ENCODE data around the gene SETD2. TPM values are rescaled to one million over a fixed set of nuclear protein-coding genes. Genes with fewer than 3 reads are reported as not detected.

Gene SETD2
- total RNA-seq, 4 donors from 2014 or later = 58.5 to 81.7 (median 65.9) TPM

DNA sequence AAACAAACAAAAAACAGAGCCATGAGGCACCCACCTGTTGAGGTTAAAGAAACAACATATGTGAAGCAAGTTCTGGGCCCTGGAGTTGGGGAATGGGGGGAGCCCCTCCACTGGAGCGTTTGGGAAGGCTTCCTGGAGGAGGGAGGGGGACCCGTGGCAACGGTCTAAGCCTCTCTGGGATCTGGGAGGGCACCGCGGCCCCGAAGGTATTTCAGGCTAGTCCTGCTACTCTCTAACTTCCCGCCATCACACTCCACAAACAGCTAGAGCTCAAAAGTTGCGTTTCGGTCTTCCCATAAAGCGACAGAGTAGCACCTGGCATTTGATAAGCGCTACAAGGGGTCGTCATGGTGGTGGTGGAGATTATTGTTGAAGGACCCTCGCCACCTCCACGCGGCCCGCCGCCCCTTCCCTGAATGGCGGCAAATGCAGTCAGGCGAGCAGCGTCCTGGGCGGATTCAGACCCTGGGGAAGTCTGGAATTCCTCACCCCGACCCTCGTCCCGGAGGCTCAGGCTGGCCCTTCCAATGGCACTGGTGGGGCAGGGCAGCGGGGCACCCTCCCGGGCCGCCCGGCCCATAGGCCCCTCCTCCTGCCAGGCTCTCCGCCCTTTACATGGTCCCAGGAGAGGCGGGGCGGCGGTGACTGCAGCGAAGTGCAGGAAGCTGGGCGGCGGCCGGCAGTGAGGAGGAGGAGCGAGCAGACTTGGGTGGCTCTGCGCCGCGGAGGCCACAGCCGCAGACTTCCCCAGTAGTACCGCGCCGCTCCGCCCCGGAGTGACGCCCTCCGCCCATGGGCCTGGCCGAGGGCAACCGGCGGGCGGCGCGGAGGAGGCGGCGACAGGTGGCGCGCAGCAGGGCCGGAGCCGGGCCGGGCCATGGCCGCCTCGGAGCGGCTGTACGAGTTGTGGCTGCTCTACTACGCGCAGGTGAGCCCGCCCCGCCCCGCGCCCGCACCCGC, 184.6 kb downstream of the SETD2 start, which contains the start of gene NBEAL2:
Gene NBEAL2, plus strand, starts transcription at position 682 of the 960 bp plus-strand sequence. Its CDS starts 196 bp downstream, at position 878.
- TF ChIP-seq, protein P1, sequence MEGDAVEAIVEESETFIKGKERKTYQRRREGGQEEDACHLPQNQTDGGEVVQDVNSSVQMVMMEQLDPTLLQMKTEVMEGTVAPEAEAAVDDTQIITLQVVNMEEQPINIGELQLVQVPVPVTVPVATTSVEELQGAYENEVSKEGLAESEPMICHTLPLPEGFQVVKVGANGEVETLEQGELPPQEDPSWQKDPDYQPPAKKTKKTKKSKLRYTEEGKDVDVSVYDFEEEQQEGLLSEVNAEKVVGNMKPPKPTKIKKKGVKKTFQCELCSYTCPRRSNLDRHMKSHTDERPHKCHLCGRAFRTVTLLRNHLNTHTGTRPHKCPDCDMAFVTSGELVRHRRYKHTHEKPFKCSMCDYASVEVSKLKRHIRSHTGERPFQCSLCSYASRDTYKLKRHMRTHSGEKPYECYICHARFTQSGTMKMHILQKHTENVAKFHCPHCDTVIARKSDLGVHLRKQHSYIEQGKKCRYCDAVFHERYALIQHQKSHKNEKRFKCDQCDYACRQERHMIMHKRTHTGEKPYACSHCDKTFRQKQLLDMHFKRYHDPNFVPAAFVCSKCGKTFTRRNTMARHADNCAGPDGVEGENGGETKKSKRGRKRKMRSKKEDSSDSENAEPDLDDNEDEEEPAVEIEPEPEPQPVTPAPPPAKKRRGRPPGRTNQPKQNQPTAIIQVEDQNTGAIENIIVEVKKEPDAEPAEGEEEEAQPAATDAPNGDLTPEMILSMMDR (IDR thresholded peaks at IDR 0.05; ENCODE audit: low read depth) = no peak

DNA sequence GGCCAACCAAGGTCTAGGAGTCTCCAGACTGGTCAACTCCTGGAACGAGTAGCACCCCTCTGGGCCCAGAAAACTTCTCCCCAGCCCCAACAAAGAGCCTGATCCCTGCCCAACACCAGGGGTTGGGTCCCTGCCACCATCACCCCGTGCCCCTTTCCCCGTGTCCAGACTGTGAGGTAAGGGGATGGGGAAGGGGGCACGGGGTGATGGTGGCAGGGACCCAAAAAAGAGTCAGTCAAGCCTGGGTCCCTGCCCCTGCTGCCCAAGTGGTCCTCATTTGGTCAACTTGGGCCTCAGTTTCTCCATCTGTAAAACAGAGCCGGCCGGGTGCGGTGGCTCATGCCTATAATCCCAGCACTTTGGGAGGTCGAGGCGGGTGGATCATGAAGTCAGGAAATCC, 185.5 kb downstream of the SETD2 start:
- TF ChIP-seq, protein P1 (IDR thresholded peaks at IDR 0.05; ENCODE audit: low read depth) = no peak

DNA sequence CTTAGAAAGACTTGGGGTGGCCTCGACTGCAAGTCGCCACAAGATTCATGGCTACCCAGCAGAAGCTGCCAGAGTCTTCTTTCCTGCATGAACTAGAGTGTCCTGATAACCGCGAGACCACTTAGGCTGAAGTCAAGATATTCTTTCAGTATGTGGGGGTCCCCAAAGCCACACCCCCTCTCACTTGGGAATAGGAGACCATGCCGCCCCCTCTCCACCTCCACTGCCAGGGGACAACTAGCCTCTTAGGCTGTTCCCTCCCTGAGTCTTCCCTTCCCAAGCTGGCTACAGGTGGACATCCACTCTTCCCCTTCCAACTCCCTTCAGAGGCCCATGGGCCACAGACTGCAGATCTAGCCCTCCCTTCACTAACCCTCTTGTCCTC, 186.1 kb downstream of the SETD2 start:
- TF ChIP-seq, protein P1 (IDR thresholded peaks at IDR 0.05; ENCODE audit: low read depth) = no peak

DNA sequence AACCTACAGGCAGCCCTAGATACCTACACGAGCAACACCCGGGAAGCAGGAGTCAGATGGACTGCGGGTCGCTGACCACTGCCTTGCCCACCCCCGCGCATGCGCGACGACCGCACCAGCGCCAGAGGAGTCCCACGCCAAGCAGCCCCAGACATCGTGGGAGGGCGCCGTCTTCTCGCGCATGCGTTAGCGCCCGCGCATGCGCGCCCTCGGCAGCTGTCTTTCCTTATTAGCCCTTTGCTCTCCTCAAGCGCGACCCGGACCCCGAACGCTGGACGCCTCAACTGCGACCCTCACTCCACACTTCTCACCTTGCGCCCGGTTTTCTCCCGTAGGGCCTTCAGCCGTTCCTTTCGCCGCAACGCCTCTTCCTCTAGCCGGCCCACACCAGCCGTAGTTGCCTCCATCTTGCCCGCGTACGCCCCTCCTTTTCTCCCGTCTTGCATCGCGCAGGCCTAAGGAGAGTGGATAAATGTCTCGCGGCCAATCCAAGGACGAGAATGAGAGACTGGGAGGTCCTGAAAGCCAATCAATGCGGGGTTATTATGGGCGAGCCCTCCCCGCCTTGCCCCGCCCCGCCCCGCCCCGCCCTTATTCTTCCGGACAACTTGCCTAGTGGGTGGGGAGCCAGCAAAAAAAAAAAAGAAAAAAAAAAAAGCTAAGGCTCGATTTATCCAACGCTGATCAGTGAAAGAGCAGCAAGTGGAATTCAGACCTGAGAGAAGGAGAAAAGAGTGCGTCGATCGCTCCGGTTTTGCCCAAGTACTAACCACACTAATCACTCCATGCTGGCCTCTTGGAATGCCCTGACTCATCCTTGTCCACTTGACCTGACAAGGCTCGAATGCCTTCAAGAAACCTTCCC, 187.4 kb downstream of the SETD2 start, which contains the start of gene CCDC12:
Gene CCDC12, minus strand, starts transcription at position 420 of the 865 bp plus-strand sequence. Its CDS starts 13 bp downstream, at position 407.
- TF ChIP-seq, protein P1 (IDR thresholded peaks at IDR 0.05; ENCODE audit: low read depth) = no peak

DNA sequence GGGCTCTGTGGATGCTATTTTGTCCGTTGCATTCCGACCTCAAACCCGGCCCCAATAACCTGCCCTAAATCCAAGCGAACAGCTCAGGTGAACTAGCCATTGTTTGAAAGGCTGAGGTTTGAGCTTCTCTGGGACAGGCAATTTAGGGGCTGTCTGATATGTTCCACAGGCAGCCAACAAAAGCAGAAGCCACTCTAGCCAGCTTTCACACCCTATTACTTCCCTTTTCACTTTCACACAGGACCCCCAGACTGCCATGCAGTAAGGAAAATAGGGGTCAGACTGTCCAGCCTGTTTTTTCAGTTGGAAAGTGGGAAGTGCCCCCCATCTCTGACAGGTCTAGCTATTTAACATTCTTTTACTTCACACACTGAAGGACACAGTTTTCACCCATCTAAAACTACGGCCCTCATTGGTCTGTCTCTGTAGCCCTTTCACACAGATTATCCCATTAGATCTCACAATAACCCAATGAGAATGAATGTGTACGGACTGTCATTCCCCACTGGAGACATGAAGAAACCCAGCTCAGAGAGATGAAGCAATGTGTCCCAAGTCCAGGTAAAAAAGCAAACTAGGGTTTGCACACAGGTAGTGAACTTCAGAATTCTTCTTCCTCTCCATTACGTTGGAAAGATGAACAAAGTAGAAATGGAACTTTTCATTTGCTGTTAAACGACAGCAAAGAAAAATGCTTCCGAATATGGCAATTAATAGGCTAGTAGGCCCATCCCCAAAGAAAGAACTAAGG, 189.3 kb downstream of the SETD2 start:
- TF ChIP-seq, protein P1 (IDR thresholded peaks at IDR 0.05; ENCODE audit: low read depth) = no peak

DNA sequence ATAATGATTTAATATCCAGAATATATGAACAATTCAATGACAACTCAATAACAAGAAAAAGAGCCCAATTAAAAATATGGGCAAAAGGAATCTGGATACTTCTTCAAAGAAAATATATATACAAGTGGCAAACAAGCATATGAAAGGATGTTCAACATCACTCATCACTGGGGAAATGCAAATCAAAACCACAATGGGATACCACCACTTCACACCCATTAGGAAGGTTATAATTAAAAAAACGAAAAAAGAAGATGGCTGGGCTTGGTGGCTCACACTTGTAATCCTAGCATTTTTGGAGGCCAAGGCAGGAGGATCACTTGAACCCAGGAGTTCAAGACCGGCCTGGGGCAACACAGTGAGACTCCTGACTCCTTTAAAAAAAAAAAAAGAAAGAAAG, 191.5 kb downstream of the SETD2 start:
- TF ChIP-seq, protein P1 (IDR thresholded peaks at IDR 0.05; ENCODE audit: low read depth) = no peak

All from subcutaneous adipose tissue (tissue), 4 donors.